AG04449 (cell line): Measurements from ENCODE around the gene RPP25.
"Not testable (repeated sequence)": the region's sequence is repeated elsewhere in the genome, so short reads cannot be mapped to it uniquely, and the experiment has no call there.

Source experiments
- CTCF ChIA-PET: fragments of 350-600 bp; formaldehyde crosslinking; extraction: SDS; loops from one replicate; lab custom pipeline; 2021; ENCODE audit warnings: antibody characterized with exemption; lab: Yijun Ruan, JAX
- POLR2A ChIA-PET: fragments of 400-600, 350-600 bp; formaldehyde crosslinking; extraction: SDS; loops from one replicate; lab custom pipeline; 2020; ENCODE audit warnings: antibody characterized with exemption, inconsistent platforms; lab: Yijun Ruan, JAX
- DNase-seq: peaks from one replicate; pipeline ENCODE4 v3.0.0-alpha.2; 2010; ENCODE audit warnings: low read depth, low spot score
- H3K4me3 ChIP-seq: 2 replicates; pipeline ENCODE4 v1.5.1; 2011; ENCODE audit warnings: low read depth, mild to moderate bottlenecking, control low read depth, low read length
- TF ChIP-seq, protein P1 (sequence below): IDR thresholded peaks from one replicate; pipeline ENCODE4 v1.5.1; 2011; ENCODE audit warnings: mild to moderate bottlenecking, moderate library complexity, low read length, control low read depth, inconsistent platforms; ENCODE audit not compliant: insufficient read depth; ENCODE audit errors: missing control alignments

Gene RPP25

DNA sequence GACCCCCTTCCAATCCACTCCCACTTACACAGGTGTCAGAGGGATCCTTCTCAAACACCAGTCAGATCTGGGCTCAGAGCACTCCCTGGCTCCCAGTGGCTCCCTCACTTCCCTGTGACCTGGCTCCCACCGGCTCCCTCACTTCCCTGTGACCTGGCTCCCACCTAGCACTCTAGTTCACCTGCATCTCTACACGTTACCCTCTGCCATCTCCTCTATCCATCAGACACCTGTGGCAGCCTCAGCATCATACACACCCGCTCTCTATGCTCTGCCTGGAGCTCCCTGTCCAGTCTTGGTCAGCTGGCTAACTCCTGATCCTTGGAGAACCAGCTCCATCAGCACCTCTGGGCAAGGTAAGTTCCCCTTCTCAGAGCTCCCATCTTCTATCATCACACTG, 5.6 kb downstream of the RPP25 start:
- POLR2A ChIA-PET, result interaction anchor here (0.6 to 0.9 kb wide), 2 partner anchors 13 to 179 kb away, joined by 3 to 4 read pairs; partner anchors contain the start of gene COX5A
- H3K4me3 ChIP-seq, result no peak overlapping the region
- CTCF ChIA-PET, result interaction anchor here (0.5 to 24.4 kb wide), 33 partner anchors 8 to 578 kb away, joined by 3 to 644 read pairs (median 4); partner anchors contain the start of genes COX5A, CSK and ULK3
- TF ChIP-seq, protein P1, sequence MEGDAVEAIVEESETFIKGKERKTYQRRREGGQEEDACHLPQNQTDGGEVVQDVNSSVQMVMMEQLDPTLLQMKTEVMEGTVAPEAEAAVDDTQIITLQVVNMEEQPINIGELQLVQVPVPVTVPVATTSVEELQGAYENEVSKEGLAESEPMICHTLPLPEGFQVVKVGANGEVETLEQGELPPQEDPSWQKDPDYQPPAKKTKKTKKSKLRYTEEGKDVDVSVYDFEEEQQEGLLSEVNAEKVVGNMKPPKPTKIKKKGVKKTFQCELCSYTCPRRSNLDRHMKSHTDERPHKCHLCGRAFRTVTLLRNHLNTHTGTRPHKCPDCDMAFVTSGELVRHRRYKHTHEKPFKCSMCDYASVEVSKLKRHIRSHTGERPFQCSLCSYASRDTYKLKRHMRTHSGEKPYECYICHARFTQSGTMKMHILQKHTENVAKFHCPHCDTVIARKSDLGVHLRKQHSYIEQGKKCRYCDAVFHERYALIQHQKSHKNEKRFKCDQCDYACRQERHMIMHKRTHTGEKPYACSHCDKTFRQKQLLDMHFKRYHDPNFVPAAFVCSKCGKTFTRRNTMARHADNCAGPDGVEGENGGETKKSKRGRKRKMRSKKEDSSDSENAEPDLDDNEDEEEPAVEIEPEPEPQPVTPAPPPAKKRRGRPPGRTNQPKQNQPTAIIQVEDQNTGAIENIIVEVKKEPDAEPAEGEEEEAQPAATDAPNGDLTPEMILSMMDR, result no peak
- DNase-seq, result no peak

DNA sequence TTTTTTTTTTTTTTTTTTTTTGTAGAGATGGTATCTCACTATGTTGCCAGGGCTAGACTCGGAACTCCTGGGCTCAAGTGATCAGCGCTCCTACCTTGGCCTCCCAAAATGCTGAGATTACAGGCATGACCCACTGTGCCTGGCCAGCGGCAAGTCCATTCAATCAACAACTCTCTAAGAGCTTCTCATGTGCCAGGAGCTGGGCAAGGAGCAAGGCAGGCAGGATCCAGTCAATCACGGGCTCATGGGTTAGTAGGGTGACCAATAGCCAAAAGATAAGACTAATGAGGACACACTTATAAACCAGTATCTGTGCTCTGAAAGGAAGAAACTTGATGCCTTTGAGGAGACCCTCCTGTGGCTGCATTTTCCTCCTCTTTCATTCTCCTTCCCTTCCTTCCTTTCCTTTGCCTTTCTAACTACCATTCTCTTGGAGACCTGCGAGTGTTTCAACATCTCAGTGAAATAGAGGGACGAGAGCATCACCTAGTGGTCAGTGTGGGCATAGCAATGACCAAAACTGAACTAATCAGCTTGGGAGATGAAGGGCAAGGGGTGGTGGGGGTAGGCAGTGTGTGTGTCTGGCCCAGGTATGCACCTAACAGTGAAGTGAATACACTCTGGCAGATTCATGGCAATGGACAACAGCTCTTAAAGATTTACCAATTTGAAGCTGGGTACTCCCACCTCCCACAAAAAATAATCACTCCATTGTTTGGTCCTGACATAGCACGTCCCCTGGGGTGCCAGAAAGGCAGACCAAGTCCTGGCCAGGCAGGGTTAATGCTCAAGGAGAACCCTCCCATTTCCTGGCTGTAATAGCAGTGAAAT, 6.3 kb downstream of the RPP25 start:
- TF ChIP-seq, protein P1, result peak; percentile 93
- POLR2A ChIA-PET, result interaction anchor here (0.6 to 0.9 kb wide), 2 partner anchors 12 to 178 kb away, joined by 3 to 4 read pairs; partner anchors contain the start of gene COX5A
- DNase-seq, result no peak
- CTCF ChIA-PET, result interaction anchor here (0.5 to 24.4 kb wide), 32 partner anchors 10 to 577 kb away, joined by 3 to 644 read pairs (median 4); partner anchors contain the start of genes COX5A, CSK and ULK3
- H3K4me3 ChIP-seq, result no peak overlapping the region

DNA sequence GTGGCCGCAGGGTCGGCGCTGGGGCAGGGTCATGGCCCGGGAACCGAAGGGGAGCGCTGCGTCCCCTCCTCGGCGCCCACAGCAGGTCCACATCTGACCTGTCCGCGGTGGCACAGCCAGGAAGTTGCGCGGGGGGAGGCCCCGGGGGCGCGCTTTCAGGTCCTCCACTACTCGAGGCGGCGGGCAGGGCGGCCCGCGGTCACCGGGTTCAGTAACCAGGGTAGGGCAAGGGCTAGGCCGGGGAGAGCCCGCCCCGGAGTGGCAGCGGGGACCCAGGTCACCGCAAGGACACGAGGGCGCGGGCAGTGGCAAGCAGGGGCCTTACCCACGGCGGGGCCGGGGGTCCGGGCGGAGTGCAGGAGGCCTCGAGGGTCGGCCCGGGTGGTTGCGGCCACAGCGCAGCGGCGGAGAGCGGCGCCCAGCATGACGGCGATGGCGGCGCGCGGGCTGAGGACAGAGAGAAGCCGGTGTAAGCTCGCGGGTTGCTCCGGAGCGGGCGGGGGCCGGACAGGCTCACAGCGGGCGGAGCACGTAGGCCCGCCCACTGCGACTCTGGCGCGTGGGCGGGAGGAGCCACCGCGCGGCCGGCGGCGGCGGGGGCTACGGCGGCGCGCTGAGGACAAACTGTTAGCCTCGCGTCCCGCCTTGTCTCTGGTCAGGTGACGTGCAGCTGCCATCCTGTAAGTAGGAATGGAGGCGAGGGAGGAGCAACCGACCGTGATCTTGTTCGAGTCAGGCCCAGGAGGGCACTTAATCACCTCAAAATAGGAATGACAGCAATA, 18.8 kb downstream of the RPP25 start, which contains the start of gene COX5A:
TSS of gene COX5A (minus strand) at position 484 of the 782 bp plus-strand sequence. CDS start at position 425, 59 bp downstream.
- ChIA-PET CTCF (interaction anchor here (5.2 kb wide), 1 partner anchor 13 kb away, joined by 34 read pairs; no protein-coding TSS in a partner anchor), POLR2A (interaction anchor here (0.6 to 1.2 kb wide), 7 partner anchors 13 to 324 kb away, joined by 3 to 6 read pairs (median 4); partner anchors contain the start of gene FAM219B)
- peak; percentile 71 for DNase-seq
- TF ChIP-seq, protein P1, result no peak
- H3K4me3 ChIP-seq, result peak within 1 kb of the TSS; percentile 81

DNA sequence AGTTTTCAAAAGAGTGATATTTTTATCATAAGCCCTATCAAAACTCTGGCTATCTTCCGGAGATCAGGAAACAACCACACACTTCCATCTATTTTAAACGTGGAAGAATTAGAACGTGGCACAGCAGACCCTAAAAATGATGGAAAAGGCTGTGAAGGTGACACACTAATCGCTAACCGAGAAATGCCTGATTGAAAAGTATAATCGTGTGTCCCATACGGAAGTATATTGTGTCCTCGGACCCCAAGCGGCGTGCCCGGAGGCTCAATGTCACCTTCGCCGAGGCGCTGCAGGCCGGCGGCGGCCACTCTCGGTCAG, 19.3 kb downstream of the RPP25 start:
- POLR2A ChIA-PET, result interaction anchor here (0.8 to 1.2 kb wide), 3 partner anchors 31 to 154 kb away, joined by 3 to 6 read pairs (median 5); partner anchors contain the start of gene FAM219B

DNA sequence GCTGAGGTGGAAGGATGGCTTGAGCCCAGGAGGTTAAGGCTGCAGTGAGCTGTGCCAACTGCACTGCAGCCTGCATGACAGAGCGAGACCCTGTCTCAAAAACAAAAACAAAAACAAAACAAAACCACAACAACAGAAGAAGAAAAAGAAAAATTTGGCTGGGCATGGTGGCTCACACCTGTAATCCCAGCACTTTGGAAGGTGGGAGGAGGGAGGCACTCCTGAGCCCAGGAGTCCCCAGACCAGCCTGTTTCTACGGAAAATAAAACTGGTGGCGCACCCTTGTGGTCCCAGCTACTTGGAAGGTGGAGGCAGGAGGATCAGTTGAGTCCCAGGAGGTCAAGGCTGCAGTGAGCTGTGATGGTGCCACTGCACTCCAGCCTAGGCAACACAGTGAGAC, 21.4 kb downstream of the RPP25 start:
- DNase-seq, H3K4me3 ChIP-seq, POLR2A ChIA-PET: not testable (repeated sequence)
- CTCF ChIA-PET, result interaction anchor here (1.1 to 2.4 kb wide), 5 partner anchors 10 to 300 kb away, joined by 3 to 11 read pairs (median 4); no protein-coding TSS in a partner anchor

More for the DNA sequence above, 19.3 kb downstream of the RPP25 start:
- H3K4me3 ChIP-seq, result peak overlapping the region; percentile 81
- CTCF ChIA-PET, result interaction anchor here (1.0 to 5.2 kb wide), 2 partner anchors 13 to 14 kb away, joined by 3 to 34 read pairs; no protein-coding TSS in a partner anchor
- DNase-seq, result no peak
- TF ChIP-seq, protein P1, result no peak

DNA sequence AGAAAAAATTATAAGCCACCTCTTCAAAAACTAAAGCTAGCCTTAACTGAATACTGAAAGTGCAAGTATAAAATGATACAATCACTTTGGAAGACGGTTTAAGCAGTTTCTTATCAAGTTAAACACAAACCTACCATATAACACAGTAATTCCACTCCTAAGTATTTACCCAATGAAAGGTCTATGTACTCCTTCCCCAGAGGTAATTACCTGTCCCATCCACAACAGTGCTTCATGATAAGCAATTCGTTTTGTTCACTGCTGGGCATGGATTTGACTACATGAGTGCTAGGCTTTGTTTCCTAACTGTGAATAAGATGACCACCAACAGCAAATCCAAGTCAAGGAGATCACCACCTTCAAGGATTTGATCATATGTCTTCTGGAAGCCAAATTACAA, 23.0 kb downstream of the RPP25 start:
- POLR2A ChIA-PET, result no interaction called here
- no peak overlapping the region for H3K4me3 ChIP-seq
- no peak for DNase-seq
- TF ChIP-seq, protein P1, result no peak
- CTCF ChIA-PET, result interaction anchor here (1.0 to 2.4 kb wide), 3 partner anchors 17 to 163 kb away, joined by 3 to 11 read pairs (median 10); no protein-coding TSS in a partner anchor
